ENCODE data around the gene LSM4. TPM values are rescaled to one million over a fixed set of nuclear protein-coding genes. Genes with fewer than 3 reads are reported as not detected.
A peak's percentile ranks its signal among the peaks of the same experiment; 100 is the strongest.

LSM4 gene
- polyA plus RNA-seq, 1 donor: 94.8 TPM

DNA sequence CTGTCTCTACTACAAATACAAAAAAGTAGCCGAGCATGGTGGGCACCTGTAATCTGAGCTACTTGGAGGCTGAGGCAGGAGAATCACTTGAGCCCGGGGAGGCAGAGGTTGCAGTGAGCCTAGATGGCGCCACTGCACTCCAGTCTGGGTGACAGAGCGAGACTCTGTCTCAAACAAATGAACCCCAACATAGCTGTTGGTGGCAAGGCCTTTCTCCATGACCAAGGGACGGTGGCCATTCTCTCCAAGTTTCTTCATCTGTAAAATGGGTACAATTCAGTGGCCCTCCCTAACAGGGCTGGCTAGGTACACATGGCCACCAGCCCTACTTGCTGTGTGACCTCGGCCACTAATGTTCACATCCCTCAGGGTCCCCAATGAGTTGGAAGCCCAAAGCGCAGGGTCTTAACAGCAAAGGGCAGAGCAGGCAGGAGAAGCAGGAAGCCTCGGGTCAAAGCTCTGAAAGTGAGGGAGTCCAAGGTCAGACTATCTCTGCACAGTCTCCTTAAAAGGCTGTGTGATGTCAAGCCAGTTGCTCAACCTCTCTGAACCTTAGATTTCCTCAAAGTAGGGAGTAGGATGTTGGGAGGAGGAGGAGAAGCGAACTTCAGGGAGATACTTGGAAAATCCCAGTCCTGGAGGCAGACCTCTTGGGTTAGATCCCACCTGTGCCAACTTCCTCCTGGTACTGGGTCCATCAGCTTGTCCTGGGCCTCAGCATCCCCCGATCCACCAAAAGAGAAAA lies 44.2 kb downstream of the LSM4 start:
- peaks cover 54% of the 10 kb centered on the region for H3K4me1 ChIP-seq (ENCODE audit: control insufficient read depth, insufficient read depth, low read length)
- peak overlapping the region; percentile 100 for H3K27ac ChIP-seq (ENCODE audit: low read length)
- H3K9me3 ChIP-seq (ENCODE audit: control insufficient read depth, low read depth, low read length): no peaks in the 10 kb centered on the region
- H3K27me3 ChIP-seq (ENCODE audit: control insufficient read depth, insufficient read depth, low read length): no peaks in the 10 kb centered on the region
- peak overlapping the region; percentile 100 for H3K4me3 ChIP-seq (ENCODE audit: low read length)
- peak in 1 of 2 donors; percentile 56 for DNase-seq
- WGBS (ENCODE audit: insufficient coverage, low lambda C conversion rate): 20% methylated on average over 1 of the region's 10 CpGs
- H3K36me3 ChIP-seq (ENCODE audit: control insufficient read depth, insufficient read depth, low read length): peaks cover 33% of the 10 kb centered on the region

DNA sequence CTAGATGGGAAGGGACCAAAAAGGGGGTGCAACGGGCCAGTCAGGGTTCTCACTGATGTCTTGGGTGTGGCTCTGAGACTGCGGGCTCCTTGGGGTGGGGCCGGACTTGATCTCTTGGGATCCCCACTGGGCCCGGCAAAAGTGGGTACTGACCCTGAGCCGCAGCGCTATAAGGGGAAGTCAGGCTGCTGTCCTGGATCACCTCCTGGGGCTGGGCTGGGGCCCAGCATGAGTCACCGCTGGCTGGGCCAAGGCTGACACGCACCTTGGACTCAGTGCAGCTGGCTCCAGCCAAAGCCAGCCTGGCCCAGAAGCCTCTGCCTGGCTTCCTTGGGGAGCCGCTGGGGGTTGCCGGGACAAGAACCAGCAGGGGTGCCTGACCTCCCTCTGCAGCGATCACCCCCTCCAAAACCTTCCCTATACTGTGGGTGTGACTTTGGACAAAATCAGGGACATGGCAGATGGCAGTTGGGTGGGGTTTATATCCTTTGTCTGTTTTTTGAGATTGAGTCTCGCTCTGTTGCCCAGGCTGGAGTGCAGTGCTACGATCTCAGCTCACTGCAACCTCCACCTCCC lies 48.0 kb downstream of the LSM4 start:
- peaks cover 5% of the 10 kb centered on the region for H3K9me3 ChIP-seq (ENCODE audit: control insufficient read depth, low read depth, low read length)
- H3K36me3 ChIP-seq (ENCODE audit: control insufficient read depth, insufficient read depth, low read length): peaks cover 35% of the 10 kb centered on the region
- H3K4me3 ChIP-seq (ENCODE audit: low read length): no peak overlapping the region
- DNase-seq: peak; percentile 94 to 96
- WGBS (ENCODE audit: insufficient coverage, low lambda C conversion rate): no CpG with 5 or more reads among the region's 13 CpGs
- H3K4me1 ChIP-seq (ENCODE audit: control insufficient read depth, insufficient read depth, low read length): peaks cover 42% of the 10 kb centered on the region
- peak overlapping the region; percentile 64 for H3K27ac ChIP-seq (ENCODE audit: low read length)
- H3K27me3 ChIP-seq (ENCODE audit: control insufficient read depth, insufficient read depth, low read length): no peaks in the 10 kb centered on the region

DNA sequence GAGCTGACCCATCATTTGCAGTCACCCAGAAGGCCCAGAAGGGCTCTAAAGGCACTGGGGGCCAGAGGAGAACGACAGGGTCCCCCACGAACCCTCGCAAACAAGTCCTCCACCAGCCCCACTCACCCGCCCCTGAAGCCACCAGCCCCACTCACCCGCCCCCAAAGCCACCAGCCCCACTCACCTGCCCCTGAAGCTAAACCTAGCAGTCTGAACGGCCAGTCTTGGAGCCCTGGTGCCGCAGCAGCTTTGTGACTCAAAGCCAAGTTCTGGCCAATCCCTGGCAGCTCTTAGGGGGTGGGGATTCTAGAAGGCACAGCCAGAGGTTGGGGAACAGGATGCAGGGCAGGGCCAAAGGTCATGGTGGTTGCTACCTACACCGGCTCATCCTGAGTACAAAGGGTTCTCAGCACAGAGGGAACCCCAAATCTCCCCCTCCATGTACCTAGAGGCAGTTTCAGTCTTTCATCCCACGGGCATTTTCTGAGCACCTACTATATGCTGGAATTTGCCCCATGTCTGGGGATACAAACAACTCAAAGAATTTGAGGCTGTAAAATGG lies 48.6 kb downstream of the LSM4 start, which contains the start of gene IQCN:
Gene IQCN (minus strand): TSS at position 234 of the 562 bp plus-strand sequence. CDS start 4,974 bp downstream, outside the sequence.
- Histone ChIP-seq H3K9me3 (ENCODE audit: control insufficient read depth, low read depth, low read length) (peaks cover 5% of the 10 kb centered on the region), H3K4me1 (ENCODE audit: control insufficient read depth, insufficient read depth, low read length) (peaks cover 42% of the 10 kb centered on the region), H3K27me3 (ENCODE audit: control insufficient read depth, insufficient read depth, low read length) (no peaks in the 10 kb centered on the region), H3K36me3 (ENCODE audit: control insufficient read depth, insufficient read depth, low read length) (peaks cover 35% of the 10 kb centered on the region), H3K4me3 (ENCODE audit: low read length) (no peak within 1 kb of the TSS), H3K27ac (ENCODE audit: low read length) (peak within 1 kb of the TSS; percentile 64)
- DNase-seq: no peak
- no CpG with 5 or more reads among the region's 9 CpGs for WGBS (ENCODE audit: insufficient coverage, low lambda C conversion rate)

DNA sequence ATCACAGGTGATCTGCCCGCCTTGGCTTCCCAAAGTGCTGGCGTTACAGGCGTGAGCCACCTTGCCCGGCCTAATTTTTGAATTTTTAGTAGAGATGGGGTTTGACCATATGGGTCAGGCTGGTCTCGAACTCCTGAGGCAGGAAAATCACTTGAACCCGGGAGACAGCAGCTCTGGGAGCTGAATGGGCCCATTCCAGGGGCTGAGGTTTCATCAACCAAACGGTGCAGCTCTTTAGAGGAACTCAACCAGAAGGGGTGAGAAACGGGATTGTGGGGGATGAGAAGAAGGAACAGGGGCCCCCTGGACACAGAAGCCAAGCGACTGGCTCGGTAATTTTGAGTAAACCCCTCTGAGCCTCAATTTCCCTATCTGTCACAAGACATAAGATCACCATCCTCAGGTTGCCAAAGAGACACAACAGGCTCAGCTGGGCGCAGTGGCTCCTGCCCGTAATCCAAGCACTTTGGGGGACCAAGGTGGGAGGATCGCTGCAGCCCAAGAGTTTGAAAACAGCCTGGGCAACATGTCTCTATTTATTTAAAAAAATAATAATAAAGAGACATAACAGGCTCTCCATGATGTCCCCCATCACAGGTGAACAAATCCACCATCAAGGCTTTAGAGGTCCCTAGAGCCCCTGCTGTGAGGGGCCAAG lies 49.2 kb downstream of the LSM4 start:
- Histone ChIP-seq H3K9me3 (ENCODE audit: control insufficient read depth, low read depth, low read length) (peaks cover 5% of the 10 kb centered on the region), H3K4me3 (ENCODE audit: low read length) (no peak overlapping the region), H3K27ac (ENCODE audit: low read length) (peak overlapping the region; percentile 64), H3K36me3 (ENCODE audit: control insufficient read depth, insufficient read depth, low read length) (peaks cover 34% of the 10 kb centered on the region), H3K4me1 (ENCODE audit: control insufficient read depth, insufficient read depth, low read length) (peaks cover 38% of the 10 kb centered on the region), H3K27me3 (ENCODE audit: control insufficient read depth, insufficient read depth, low read length) (no peaks in the 10 kb centered on the region)
- 100% methylated on average over 1 of the region's 13 CpGs for WGBS (ENCODE audit: insufficient coverage, low lambda C conversion rate)
- DNase-seq: no peak

DNA sequence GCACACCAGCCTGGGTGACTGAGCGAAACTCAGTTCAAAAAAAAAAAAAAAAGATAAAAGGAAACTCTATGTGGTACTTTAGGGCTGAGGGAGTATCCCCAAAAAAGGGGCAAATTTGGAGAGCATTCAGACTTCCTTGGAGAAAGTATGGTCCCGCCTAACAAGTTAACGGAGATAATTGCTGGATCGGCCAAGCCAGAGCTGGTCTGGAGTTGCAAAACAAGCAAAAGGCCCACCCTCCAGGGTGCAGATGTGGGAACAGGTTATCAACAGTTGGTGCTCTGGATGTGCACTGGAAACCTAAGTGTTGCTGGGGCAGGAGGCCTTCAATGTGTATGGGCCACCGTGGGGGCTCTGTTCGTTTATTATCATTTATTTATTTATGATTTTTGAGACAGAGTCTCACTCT lies 51.4 kb downstream of the LSM4 start:
- Histone ChIP-seq H3K4me1 (ENCODE audit: control insufficient read depth, insufficient read depth, low read length) (peaks cover 29% of the 10 kb centered on the region), H3K9me3 (ENCODE audit: control insufficient read depth, low read depth, low read length) (peaks cover 5% of the 10 kb centered on the region), H3K27me3 (ENCODE audit: control insufficient read depth, insufficient read depth, low read length) (no peaks in the 10 kb centered on the region), H3K4me3 (ENCODE audit: low read length) (no peak overlapping the region), H3K36me3 (ENCODE audit: control insufficient read depth, insufficient read depth, low read length) (peaks cover 33% of the 10 kb centered on the region), H3K27ac (ENCODE audit: low read length) (no peak overlapping the region)
- DNase-seq: no peak
- 40% methylated on average over 1 of the region's 6 CpGs for WGBS (ENCODE audit: insufficient coverage, low lambda C conversion rate)

DNA sequence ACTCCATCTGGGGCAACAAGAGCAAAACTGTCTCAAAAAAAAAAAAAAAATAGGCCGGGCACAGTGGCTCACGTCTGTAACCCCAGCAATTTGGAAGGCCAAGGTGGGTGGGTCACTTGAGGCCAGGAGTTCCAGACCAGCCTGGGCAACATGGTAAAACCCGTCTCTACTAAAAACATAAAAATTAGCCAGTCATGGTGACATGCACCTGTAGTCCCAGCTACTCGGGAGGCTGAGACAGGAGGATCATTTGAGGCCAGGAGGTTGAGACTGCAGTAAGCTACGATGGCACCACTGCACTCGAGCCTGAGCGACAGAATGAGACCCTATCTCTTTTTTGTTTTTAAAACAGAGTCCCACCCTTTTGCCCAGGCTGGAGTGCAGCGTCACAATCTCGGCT lies 52.5 kb downstream of the LSM4 start:
- H3K4me1 ChIP-seq (ENCODE audit: control insufficient read depth, insufficient read depth, low read length): peaks cover 18% of the 10 kb centered on the region
- H3K27me3 ChIP-seq (ENCODE audit: control insufficient read depth, insufficient read depth, low read length): no peaks in the 10 kb centered on the region
- H3K36me3 ChIP-seq (ENCODE audit: control insufficient read depth, insufficient read depth, low read length): peaks cover 34% of the 10 kb centered on the region
- peaks cover 5% of the 10 kb centered on the region for H3K9me3 ChIP-seq (ENCODE audit: control insufficient read depth, low read depth, low read length)
- no CpG with 5 or more reads among the region's 9 CpGs for WGBS (ENCODE audit: insufficient coverage, low lambda C conversion rate)
- H3K4me3 ChIP-seq (ENCODE audit: low read length): no peak overlapping the region
- no peak for DNase-seq
- no peak overlapping the region for H3K27ac ChIP-seq (ENCODE audit: low read length)

DNA sequence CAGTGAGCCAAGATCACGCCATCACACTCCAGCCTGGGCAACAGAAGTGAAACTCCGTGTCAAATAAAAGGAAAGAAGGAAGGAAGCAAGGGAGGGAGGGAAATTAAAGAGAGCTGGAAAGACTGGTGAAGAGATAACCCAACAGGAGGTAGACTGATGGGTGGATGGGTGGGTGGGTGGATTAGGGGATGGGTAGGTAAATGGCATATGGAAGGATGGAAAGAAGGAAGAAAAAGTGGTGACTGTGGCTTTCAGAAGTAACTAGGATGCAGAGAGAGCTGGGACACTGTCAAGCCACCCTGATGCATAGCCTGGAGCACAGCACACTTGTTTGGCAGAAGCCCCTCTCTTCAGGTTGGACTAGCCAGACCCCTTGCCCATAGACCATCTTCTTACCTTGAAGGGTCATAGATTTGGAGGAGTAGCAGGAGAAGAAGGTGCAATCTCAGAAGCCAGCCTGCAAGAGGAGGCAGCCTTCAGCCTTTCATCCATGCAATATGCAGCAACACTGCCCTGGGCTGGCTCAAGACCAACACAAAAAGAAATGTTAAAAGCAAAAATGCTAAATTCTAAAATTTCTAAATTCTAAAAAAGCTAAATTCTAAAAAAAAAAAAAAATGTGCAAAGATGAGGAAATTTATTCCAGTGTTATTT lies 53.7 kb downstream of the LSM4 start:
- Histone ChIP-seq H3K4me3 (ENCODE audit: low read length) (no peak overlapping the region), H3K36me3 (ENCODE audit: control insufficient read depth, insufficient read depth, low read length) (peaks cover 44% of the 10 kb centered on the region)

DNA sequence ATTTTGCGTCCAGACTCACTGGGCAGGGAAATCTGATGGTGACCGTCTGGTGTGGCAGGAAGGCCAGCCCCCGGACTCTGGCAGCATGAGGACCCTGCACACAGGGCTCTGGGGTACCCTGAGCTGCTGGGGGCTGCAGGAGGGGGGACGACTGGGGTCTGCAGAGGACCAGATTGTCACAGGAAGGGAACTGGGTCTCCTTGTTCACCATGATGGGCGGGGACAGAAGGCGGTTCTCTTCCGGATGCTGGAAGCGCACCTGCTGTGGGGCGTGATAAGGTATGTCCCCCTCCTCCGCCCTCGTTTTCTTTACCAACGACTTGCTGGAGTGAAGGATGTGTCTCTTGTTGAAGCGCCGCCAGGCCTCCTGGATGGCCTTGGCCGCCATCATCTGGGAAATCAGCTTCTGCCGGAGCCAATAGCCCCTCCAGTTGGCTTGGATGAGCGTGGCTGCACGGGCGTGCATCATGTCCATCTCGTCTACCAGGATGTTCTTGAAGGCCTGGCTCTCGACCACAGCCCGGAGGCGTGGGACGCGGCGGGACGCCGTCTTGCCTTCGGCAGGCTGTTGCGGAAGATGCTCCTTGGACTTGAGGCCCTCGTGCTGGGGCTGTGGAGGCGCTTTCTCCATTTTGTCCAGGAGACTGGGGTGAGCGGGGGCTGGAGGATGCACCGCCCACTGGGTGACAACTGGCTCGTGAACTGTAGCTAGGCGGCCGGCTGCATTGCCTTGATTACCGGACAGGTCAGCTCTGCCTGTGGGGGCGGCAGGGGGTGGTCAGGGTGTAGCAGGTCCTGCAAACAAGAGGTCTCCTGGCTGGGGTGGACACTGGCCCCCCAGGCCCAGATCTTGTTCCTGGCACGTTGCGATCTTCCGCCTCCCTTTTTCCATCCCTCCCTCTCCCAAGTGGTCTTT lies 55.8 kb downstream of the LSM4 start:
- WGBS (ENCODE audit: insufficient coverage, low lambda C conversion rate): no CpG with 5 or more reads among the region's 42 CpGs
- DNase-seq: no peak
- H3K9me3 ChIP-seq (ENCODE audit: control insufficient read depth, low read depth, low read length): no peaks in the 10 kb centered on the region
- no peaks in the 10 kb centered on the region for H3K27me3 ChIP-seq (ENCODE audit: control insufficient read depth, insufficient read depth, low read length)
- no peak overlapping the region for H3K4me3 ChIP-seq (ENCODE audit: low read length)
- no peaks in the 10 kb centered on the region for H3K4me1 ChIP-seq (ENCODE audit: control insufficient read depth, insufficient read depth, low read length)
- peaks cover 43% of the 10 kb centered on the region for H3K36me3 ChIP-seq (ENCODE audit: control insufficient read depth, insufficient read depth, low read length)
- H3K27ac ChIP-seq (ENCODE audit: low read length): no peak overlapping the region

More for the DNA sequence above, 53.7 kb downstream of the LSM4 start:
- Histone ChIP-seq H3K4me1 (ENCODE audit: control insufficient read depth, insufficient read depth, low read length) (peaks cover 8% of the 10 kb centered on the region), H3K9me3 (ENCODE audit: control insufficient read depth, low read depth, low read length) (peaks cover 5% of the 10 kb centered on the region), H3K27ac (ENCODE audit: low read length) (no peak overlapping the region), H3K27me3 (ENCODE audit: control insufficient read depth, insufficient read depth, low read length) (no peaks in the 10 kb centered on the region)
- DNase-seq: no peak
- WGBS (ENCODE audit: insufficient coverage, low lambda C conversion rate): 60% methylated on average over 1 of the region's 2 CpGs

DNA sequence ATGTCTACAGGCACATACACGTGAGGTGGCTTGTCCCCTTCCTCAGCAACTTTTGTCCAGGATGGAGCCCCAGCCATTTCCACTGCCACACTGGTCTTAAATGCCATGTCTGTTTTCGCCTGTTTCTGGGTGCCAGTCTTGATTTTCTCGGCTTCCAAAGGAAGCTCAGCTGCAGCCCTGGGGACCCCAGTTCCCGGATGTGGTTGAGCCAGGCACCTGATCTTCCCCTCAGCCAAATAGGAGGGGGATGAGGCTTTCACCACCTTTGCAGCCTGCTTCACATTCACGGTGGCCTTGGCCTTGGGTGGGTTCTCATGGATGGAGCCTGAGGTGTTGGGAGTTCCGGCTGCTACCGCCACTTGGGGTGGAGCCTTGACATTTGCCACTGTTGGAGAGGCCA lies 57.3 kb downstream of the LSM4 start:
- Histone ChIP-seq H3K4me1 (ENCODE audit: control insufficient read depth, insufficient read depth, low read length) (no peaks in the 10 kb centered on the region), H3K4me3 (ENCODE audit: low read length) (no peak overlapping the region), H3K9me3 (ENCODE audit: control insufficient read depth, low read depth, low read length) (no peaks in the 10 kb centered on the region), H3K36me3 (ENCODE audit: control insufficient read depth, insufficient read depth, low read length) (peaks cover 43% of the 10 kb centered on the region), H3K27ac (ENCODE audit: low read length) (no peak overlapping the region), H3K27me3 (ENCODE audit: control insufficient read depth, insufficient read depth, low read length) (no peaks in the 10 kb centered on the region)
- no peak for DNase-seq
- no CpG with 5 or more reads among the region's 7 CpGs for WGBS (ENCODE audit: insufficient coverage, low lambda C conversion rate)
